ENCODE data around the gene FAM184B. TPM values are rescaled to one million over a fixed set of nuclear protein-coding genes. Genes with fewer than 3 reads are reported as not detected.

FAM184B gene
- total and polyA plus RNA-seq, 2 experiments from 2014 or later, result 0.06 TPM; not detected in 1

GRCh38 chr4:17702641-17703040, 78.8 kb downstream of the FAM184B start:
- no peaks in the 10 kb centered on the region for H4K20me1 ChIP-seq (ENCODE audit: insufficient read depth)
- H3K4me3 ChIP-seq, result no peak overlapping the region
- no peaks in the 10 kb centered on the region for H3F3A ChIP-seq (ENCODE audit: insufficient read depth)
- H3K4me1 ChIP-seq (ENCODE audit: insufficient read depth), result no peaks in the 10 kb centered on the region
- H3K9ac ChIP-seq, result no peak overlapping the region
- H3K27ac ChIP-seq, result no peak overlapping the region
- DNase-seq, result no peak
- no peaks in the 10 kb centered on the region; the same call in 1 of the 2 replicates for H3K27me3 ChIP-seq (replicated peaks; ENCODE audit: insufficient read depth)
- H3K79me2 ChIP-seq (ENCODE audit: insufficient read depth), result no peaks in the 10 kb centered on the region
- TF ChIP-seq EZH2 (IDR thresholded peaks at IDR 0.05; ENCODE audit: insufficient read depth, poor library complexity, severe bottlenecking) (no peak), EZH2phosphoT487 (IDR thresholded peaks at IDR 0.05; ENCODE audit: insufficient read depth, low read depth) (no peak)
- no peaks in the 10 kb centered on the region for H3K9me2 ChIP-seq (ENCODE audit: insufficient read depth)
- no peak overlapping the region for H2AFZ ChIP-seq
- no peaks in the 10 kb centered on the region for H3K9me3 ChIP-seq (ENCODE audit: low read depth)
- no peaks in the 10 kb centered on the region for H3K36me3 ChIP-seq (ENCODE audit: low read depth)
- in situ Hi-C loops (cut with MboI), result no loop called here
- 40 to 45% methylated on average over 5 of the region's 5 CpGs for WGBS, 2 experiments (ENCODE audit: low coverage in 1 of 2, low lambda C conversion rate in 2 of 2, missing lambda C conversion rate in 2 of 2)
- H3K4me2 ChIP-seq (ENCODE audit: unreplicated experiment), result no peak overlapping the region

DNA sequence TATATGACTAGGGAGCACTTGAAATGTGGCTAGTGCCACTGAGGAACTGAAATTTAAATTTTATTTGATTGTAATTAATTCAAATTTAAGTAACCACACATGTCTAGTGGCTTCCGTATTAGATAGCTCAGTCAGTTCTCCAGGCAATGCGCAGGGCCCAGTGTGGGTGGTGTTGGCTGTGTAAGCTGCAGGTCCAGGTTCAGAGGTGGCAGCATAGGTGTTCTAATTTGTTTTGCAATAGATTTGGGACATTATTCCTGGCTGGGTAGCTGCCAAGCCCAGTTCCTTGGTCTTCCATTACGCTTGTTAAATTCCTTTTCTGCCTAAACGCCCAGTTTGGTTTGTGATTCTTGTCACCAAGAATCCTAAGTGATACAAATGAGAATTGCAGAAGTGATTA, 79.5 kb downstream of the FAM184B start:
- H3K4me2 ChIP-seq (ENCODE audit: unreplicated experiment), result no peak overlapping the region
- no peak overlapping the region for H3K4me3 ChIP-seq
- H3K27ac ChIP-seq, result no peak overlapping the region
- H3K9me3 ChIP-seq (ENCODE audit: low read depth), result no peaks in the 10 kb centered on the region
- H3F3A ChIP-seq (ENCODE audit: insufficient read depth), result no peaks in the 10 kb centered on the region
- WGBS, 2 experiments (ENCODE audit: low coverage in 1 of 2, low lambda C conversion rate in 2 of 2, missing lambda C conversion rate in 2 of 2), result 81 to 88% methylated on average over 4 of the region's 4 CpGs
- no peak overlapping the region for H2AFZ ChIP-seq
- H3K36me3 ChIP-seq (ENCODE audit: low read depth), result no peaks in the 10 kb centered on the region
- DNase-seq, result no peak
- in situ Hi-C loops (cut with MboI), result no loop called here
- no peaks in the 10 kb centered on the region for H3K9me2 ChIP-seq (ENCODE audit: insufficient read depth)
- H4K20me1 ChIP-seq (ENCODE audit: insufficient read depth), result no peaks in the 10 kb centered on the region
- TF ChIP-seq EZH2 (IDR thresholded peaks at IDR 0.05; ENCODE audit: insufficient read depth, poor library complexity, severe bottlenecking) (no peak), EZH2phosphoT487 (IDR thresholded peaks at IDR 0.05; ENCODE audit: insufficient read depth, low read depth) (no peak)
- no peak overlapping the region for H3K9ac ChIP-seq
- no peaks in the 10 kb centered on the region for H3K79me2 ChIP-seq (ENCODE audit: insufficient read depth)
- H3K27me3 ChIP-seq (replicated peaks; ENCODE audit: insufficient read depth), result no peaks in the 10 kb centered on the region; the same call in 1 of the 2 replicates
- no peaks in the 10 kb centered on the region for H3K4me1 ChIP-seq (ENCODE audit: insufficient read depth)

DNA sequence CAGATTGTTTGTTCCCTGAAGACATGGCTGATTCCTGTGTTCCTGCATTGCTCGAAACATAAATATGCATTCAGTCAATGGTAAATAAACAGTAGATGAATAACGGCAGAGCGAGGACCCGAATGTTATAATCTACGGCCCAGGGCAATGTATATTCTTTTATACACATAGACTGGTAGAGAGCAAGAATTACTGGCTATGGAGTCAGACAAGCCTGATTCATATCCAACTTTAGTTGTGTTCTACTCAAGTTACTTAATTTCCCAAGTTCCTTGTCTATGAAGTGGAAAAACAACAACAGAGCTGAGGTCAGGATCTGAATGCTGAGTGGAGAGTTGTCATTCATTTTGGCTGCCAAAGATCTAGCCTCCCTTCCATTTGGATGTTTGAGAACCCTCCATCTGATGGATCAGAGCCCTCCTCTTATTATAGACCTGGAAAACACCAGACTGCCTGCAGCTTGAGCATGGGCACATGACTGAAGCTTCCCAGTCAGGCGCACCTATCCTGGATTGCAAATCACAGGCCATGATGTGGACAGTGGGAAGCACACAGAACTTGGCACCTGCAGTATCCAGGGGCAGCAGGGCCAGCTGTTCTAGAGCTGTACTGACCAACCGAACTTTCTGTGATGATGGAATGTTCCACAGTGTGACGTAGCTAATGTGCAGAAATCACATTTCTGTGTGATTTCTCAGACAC, 80.1 kb downstream of the FAM184B start:
- Histone ChIP-seq H3K9ac (no peak overlapping the region), H4K20me1 (ENCODE audit: insufficient read depth) (no peaks in the 10 kb centered on the region), H3K27me3 (replicated peaks; ENCODE audit: insufficient read depth) (no peaks in the 10 kb centered on the region; the same call in 1 of the 2 replicates), H3K4me2 (ENCODE audit: unreplicated experiment) (no peak overlapping the region), H3K27ac (no peak overlapping the region), H3F3A (ENCODE audit: insufficient read depth) (no peaks in the 10 kb centered on the region), H3K4me3 (no peak overlapping the region), H3K9me2 (ENCODE audit: insufficient read depth) (no peaks in the 10 kb centered on the region), H3K4me1 (ENCODE audit: insufficient read depth) (no peaks in the 10 kb centered on the region), H3K79me2 (ENCODE audit: insufficient read depth) (no peaks in the 10 kb centered on the region), H2AFZ (no peak overlapping the region), H3K36me3 (ENCODE audit: low read depth) (no peaks in the 10 kb centered on the region), H3K9me3 (ENCODE audit: low read depth) (no peaks in the 10 kb centered on the region)
- 63 to 68% methylated on average over 8 of the region's 8 CpGs for WGBS, 2 experiments (ENCODE audit: low coverage in 1 of 2, low lambda C conversion rate in 2 of 2, missing lambda C conversion rate in 2 of 2)
- TF ChIP-seq EZH2 (IDR thresholded peaks at IDR 0.05; ENCODE audit: insufficient read depth, poor library complexity, severe bottlenecking) (no peak), EZH2phosphoT487 (IDR thresholded peaks at IDR 0.05; ENCODE audit: insufficient read depth, low read depth) (no peak)
- in situ Hi-C loops (cut with MboI), result no loop called here
- DNase-seq, result no peak

DNA sequence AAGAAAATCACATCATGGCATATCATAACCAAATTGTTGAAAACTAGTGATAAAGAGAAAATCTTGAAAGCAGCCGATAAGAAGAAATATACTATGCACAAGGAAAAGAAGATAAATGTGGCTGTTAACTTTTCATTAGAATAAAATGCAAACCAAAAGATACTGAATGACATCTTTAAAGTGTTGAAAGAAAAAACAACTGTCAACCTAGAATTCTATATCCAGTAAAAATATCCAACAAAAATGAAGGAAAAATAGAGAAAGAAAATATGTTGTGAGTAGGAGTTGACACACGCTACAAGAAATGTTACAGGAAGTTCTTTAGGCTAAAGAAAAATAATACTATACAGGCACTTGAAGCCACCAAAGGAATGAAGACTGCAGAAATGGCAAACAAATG, 82.0 kb downstream of the FAM184B start:
- Histone ChIP-seq H3K36me3 (ENCODE audit: low read depth) (no peaks in the 10 kb centered on the region), H3K9ac (no peak overlapping the region), H3K4me3 (no peak overlapping the region), H3K4me1 (ENCODE audit: insufficient read depth) (no peaks in the 10 kb centered on the region), H3K4me2 (ENCODE audit: unreplicated experiment) (no peak overlapping the region), H3K27me3 (replicated peaks; ENCODE audit: insufficient read depth) (no peaks in the 10 kb centered on the region; the same call in 1 of the 2 replicates), H3K79me2 (ENCODE audit: insufficient read depth) (no peaks in the 10 kb centered on the region), H3K27ac (no peak overlapping the region), H2AFZ (no peak overlapping the region), H3K9me2 (ENCODE audit: insufficient read depth) (no peaks in the 10 kb centered on the region), H3K9me3 (ENCODE audit: low read depth) (no peaks in the 10 kb centered on the region), H3F3A (ENCODE audit: insufficient read depth) (no peaks in the 10 kb centered on the region), H4K20me1 (ENCODE audit: insufficient read depth) (no peaks in the 10 kb centered on the region)
- in situ Hi-C loops (cut with MboI), result no loop called here
- TF ChIP-seq EZH2 (IDR thresholded peaks at IDR 0.05; ENCODE audit: insufficient read depth, poor library complexity, severe bottlenecking), result no peak
- DNase-seq, result no peak
- 43% methylated on average over 2 of the region's 2 CpGs for WGBS, 2 experiments (ENCODE audit: low coverage in 1 of 2, low lambda C conversion rate in 2 of 2, missing lambda C conversion rate in 2 of 2)

All from GM23248 (cell line).